OCI-LY7 (cell line): ENCODE results near the gene FOXJ3. TPM values are rescaled to one million over a fixed set of nuclear protein-coding genes. Genes with fewer than 3 reads are reported as not detected.

Source experiments
- BruUV-seq: library from RNA; stranded (reverse); fragments of 400-500 nt; replicated peaks from 2 replicates; lab custom pipeline; 2021; lab: Mats Ljungman, UMichigan
- CTCF ChIA-PET: fragments of 300-600 bp; sonication (Branson Sonifier 250); formaldehyde crosslinking; loops from one replicate; lab custom pipeline; 2022; ENCODE audit warnings: antibody characterized with exemption; ENCODE audit not compliant: unreplicated experiment; lab: Charles Lee
- POLR2A ChIA-PET: fragments of 300-600 bp; sonication (Branson Sonifier 250); formaldehyde crosslinking; loops from one replicate; lab custom pipeline; 2022; ENCODE audit warnings: antibody characterized with exemption; lab: Charles Lee
- DNase-seq: peaks from one replicate; pipeline ENCODE4 v3.0.0-alpha.2; 2015; ENCODE audit warnings: low spot score
- H2AFZ ChIP-seq: fragments of 200-600 bp; sonication (generic), shearing (Covaris generic); 2 replicates; pipeline ENCODE4 v1.6.1; 2014; ENCODE audit warnings: mild to moderate bottlenecking, antibody characterized with exemption, low read length, moderate library complexity
- H3K27ac ChIP-seq: fragments of 200-600 bp; sonication (generic); 2 replicates; pipeline ENCODE4 v1.5.1; 2014; ENCODE audit warnings: mixed run types, low read depth, mild to moderate bottlenecking, moderate library complexity, low read length, inconsistent platforms; ENCODE audit not compliant: poor library complexity, severe bottlenecking
- H3K36me3 ChIP-seq: fragments of 200-600 bp; sonication (generic); 2 replicates; pipeline ENCODE4 v1.6.1; 2014; ENCODE audit warnings: mild to moderate bottlenecking, antibody characterized with exemption, low read length, moderate library complexity, mixed read lengths; ENCODE audit not compliant: insufficient read depth
- H3K4me1 ChIP-seq: fragments of 200-600 bp; sonication (generic); 2 replicates; pipeline ENCODE4 v1.5.1; 2014; ENCODE audit warnings: mild to moderate bottlenecking, low read length; ENCODE audit not compliant: insufficient read depth, poor library complexity, severe bottlenecking
- H3K4me2 ChIP-seq: fragments of 200-600 bp; sonication (generic); 2 replicates; pipeline ENCODE4 v1.6.1; 2014; ENCODE audit warnings: mild to moderate bottlenecking, low read length
- H3K4me3 ChIP-seq: fragments of 200-600 bp; sonication (generic); 2 replicates; pipeline ENCODE4 v1.5.1; 2014; ENCODE audit warnings: mild to moderate bottlenecking, low read depth, low read length; ENCODE audit not compliant: poor library complexity, severe bottlenecking
- H3K79me2 ChIP-seq: fragments of 200-600 bp; sonication (generic); 2 replicates; pipeline ENCODE4 v1.6.1; 2016; ENCODE audit warnings: low read depth, mild to moderate bottlenecking, low read length, moderate library complexity, mixed read lengths; ENCODE audit not compliant: insufficient read depth
- H3K9me2 ChIP-seq: fragments of 200-600 bp; sonication (generic); 2 replicates; pipeline ENCODE4 v1.6.1; 2016; ENCODE audit warnings: mild to moderate bottlenecking, low read length, mixed read lengths; ENCODE audit not compliant: insufficient read depth
- H3K9me3 ChIP-seq: fragments of 200-600 bp; sonication (generic); 2 replicates; pipeline ENCODE4 v1.6.1; 2014; ENCODE audit warnings: mild to moderate bottlenecking, mixed run types, low read length, mixed read lengths
- H4K20me1 ChIP-seq: fragments of 200-600 bp; sonication (generic); 2 replicates; pipeline ENCODE4 v1.6.1; 2014; ENCODE audit warnings: mild to moderate bottlenecking, antibody characterized with exemption, low read length, moderate library complexity, mixed read lengths; ENCODE audit not compliant: insufficient read depth
- CTCF ChIP-seq: fragments of 200-600 bp; sonication (generic); conservative IDR thresholded peaks from 2 replicates; pipeline ENCODE4 v1.5.1; 2014; ENCODE audit warnings: mild to moderate bottlenecking, antibody characterized with exemption, low read length, moderate library complexity, mixed read lengths
- EZH2phosphoT487 ChIP-seq: fragments of 200-600 bp; sonication (generic); IDR thresholded peaks from 2 replicates; pipeline ENCODE4 v1.6.1; 2018; ENCODE audit warnings: low read depth, borderline replicate concordance, mild to moderate bottlenecking, mixed run types, antibody characterized with exemption, low read length, moderate library complexity, mixed read lengths
- intact Hi-C: fragments of 100-400 bp; cut with micrococcal nuclease; formaldehyde crosslinking; loops from one replicate; pipeline ENCODE4 v1.10.0; 2022; ENCODE audit not compliant: unreplicated experiment
- total RNA-seq, 2 experiments: library from RNA; depleted of rRNA in 1 of 2; stranded (reverse); fragments of >200 nt in 1 of 2; shearing (Covaris generic) in 1 of 2; gene quantifications; 2 replicates each; pipeline ENCODE4 v1.2.3, GENCODE V29; 2014 to 2022

The FOXJ3 gene
- total RNA-seq, 2 experiments from 2014 or later = 34.8 to 43.1 TPM

DNA sequence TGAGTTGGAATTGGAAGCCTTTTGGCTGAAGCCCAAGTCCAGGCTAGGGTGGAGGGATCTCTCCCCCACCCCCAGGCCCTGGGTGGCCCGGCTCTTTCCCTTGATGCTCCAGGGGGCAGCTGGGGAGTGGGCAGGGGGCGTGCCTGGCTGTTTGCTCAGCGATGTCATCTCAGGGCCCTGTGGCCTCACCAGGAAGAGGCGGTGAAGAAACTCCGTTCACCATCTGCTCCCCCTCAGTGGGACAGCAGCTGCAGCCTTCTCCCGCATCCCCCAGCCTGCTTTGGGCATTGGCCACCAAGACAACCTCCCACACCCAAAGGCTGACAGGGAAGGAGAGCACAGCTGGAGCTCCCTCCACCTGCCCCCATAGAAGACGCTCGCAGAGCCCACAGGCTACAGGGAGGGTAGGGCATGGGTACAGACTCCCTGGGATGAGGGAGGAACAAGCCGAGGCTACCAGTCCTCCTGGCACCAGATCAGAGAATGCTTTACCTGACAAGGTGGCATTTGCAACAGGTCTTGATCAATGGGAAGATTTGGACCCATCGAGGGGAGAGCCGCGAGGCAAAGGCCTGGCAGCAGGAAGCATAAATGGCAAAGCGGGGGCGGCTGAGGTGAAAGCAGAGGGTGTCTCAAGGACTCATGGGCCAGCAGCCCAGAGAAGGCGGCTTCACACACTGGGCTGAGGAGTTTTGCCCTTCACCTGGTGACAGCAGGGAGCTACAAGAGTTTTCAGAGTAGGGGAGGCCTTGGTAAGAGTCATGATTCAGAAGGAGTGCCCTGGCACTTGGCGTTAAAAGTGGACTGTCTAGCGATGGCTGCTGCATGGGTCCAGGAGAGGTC, 164.0 kb downstream of the FOXJ3 start:
- no TSS peak for BruUV-seq
- H3K79me2 ChIP-seq = no peaks in the 10 kb centered on the region
- POLR2A ChIA-PET = no interaction called here
- H3K9me3 ChIP-seq = no peaks in the 10 kb centered on the region
- intact Hi-C loops = no loop called here
- H2AFZ ChIP-seq = no peak overlapping the region
- H3K4me2 ChIP-seq = no peak overlapping the region
- H3K4me1 ChIP-seq = no peaks in the 10 kb centered on the region
- H3K36me3 ChIP-seq = no peaks in the 10 kb centered on the region
- no peak overlapping the region for H3K27ac ChIP-seq
- no peaks in the 10 kb centered on the region for H4K20me1 ChIP-seq
- CTCF ChIA-PET = no interaction called here
- no peak overlapping the region for H3K4me3 ChIP-seq
- no peaks in the 10 kb centered on the region for H3K9me2 ChIP-seq
- TF ChIP-seq CTCF (no peak), EZH2phosphoT487 (no peak)
- no peak for DNase-seq

DNA sequence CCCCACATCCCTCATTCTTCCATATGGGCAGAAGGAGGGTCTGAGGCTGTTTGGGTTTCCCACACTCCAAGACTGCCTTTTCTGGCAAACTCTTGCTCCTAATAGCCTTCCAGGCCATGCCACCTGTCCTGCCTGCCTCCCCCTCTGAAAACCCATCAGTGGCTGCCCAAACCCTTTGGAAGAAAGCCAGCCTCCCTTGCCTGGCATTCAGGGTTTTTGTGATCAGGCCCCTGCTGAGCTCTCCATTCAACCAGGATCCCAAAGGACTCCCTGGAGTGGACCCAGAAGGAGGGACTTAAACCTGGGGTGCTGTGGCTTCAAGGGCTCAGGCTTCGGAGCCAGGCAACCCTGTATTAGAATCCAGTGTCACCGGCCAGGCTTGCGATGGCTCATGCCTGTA, 166.3 kb downstream of the FOXJ3 start:
- no peak overlapping the region for H3K4me2 ChIP-seq
- intact Hi-C loops = no loop called here
- no peak overlapping the region for H2AFZ ChIP-seq
- H3K9me2 ChIP-seq = no peaks in the 10 kb centered on the region
- no peaks in the 10 kb centered on the region for H4K20me1 ChIP-seq
- no peak for TF ChIP-seq CTCF
- no peak for TF ChIP-seq EZH2phosphoT487
- no peak overlapping the region for H3K4me3 ChIP-seq
- DNase-seq = no peak
- H3K27ac ChIP-seq = no peak overlapping the region
- H3K4me1 ChIP-seq = no peaks in the 10 kb centered on the region
- H3K79me2 ChIP-seq = no peaks in the 10 kb centered on the region
- ChIA-PET POLR2A (interaction anchor here (0.6 kb wide), 1 partner anchor 8 kb away, joined by 3 read pairs; no protein-coding TSS in a partner anchor), CTCF (no interaction called here)
- H3K9me3 ChIP-seq = no peaks in the 10 kb centered on the region
- no peaks in the 10 kb centered on the region for H3K36me3 ChIP-seq
- no TSS peak for BruUV-seq

GRCh38 chr1:42168391-42168670, 166.7 kb downstream of the FOXJ3 start:
- Histone ChIP-seq H3K36me3 (no peaks in the 10 kb centered on the region), H3K9me2 (no peaks in the 10 kb centered on the region), H2AFZ (no peak overlapping the region), H3K4me2 (no peak overlapping the region), H3K9me3 (no peaks in the 10 kb centered on the region), H4K20me1 (no peaks in the 10 kb centered on the region), H3K4me1 (no peaks in the 10 kb centered on the region), H3K79me2 (no peaks in the 10 kb centered on the region), H3K4me3 (no peak overlapping the region), H3K27ac (no peak overlapping the region)
- DNase-seq = no peak
- POLR2A ChIA-PET = no interaction called here
- BruUV-seq = no TSS peak
- intact Hi-C loops = no loop called here
- CTCF ChIA-PET = no interaction called here
- TF ChIP-seq CTCF (no peak), EZH2phosphoT487 (no peak)
